GM19467 (cell line): Measurements from ENCODE around the gene RNPC3.
A peak's percentile ranks its signal among the peaks of the same experiment; 100 is the strongest.

Experiments
- ATAC-seq: cut with Tn5 transposase; IDR thresholded peaks from one replicate; pipeline ENCODE4 v1.9.1; 2021; ENCODE audit warnings: mild to moderate bottlenecking, moderate library complexity; ENCODE audit not compliant: unreplicated experiment

Gene RNPC3

GRCh38 chr1:103525607-103526507 is at the start of gene RNPC3:
RNPC3 (plus strand) TSS chr1:103525699; CDS start chr1:103526071, 372 bp downstream.
- peak; percentile 76 for ATAC-seq

DNA sequence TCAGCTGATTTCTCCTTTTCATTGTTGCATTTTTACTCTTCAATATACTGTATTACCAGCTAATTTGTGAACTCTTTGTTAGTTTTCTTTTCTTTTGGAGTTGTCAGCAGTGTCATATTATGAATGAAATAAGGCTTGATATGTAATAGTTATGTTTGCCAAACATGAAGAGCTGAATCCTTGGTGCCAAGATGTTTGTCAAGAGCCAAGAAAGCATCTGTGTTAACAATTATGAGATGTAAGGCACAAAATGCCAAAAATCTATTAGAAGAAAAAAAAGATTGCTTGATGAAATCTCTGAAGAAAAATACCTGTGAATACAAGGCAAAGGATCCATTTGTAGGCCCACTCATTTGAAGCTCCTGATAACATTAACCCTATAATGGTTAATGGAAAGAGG is 48.4 kb upstream of the RNPC3 start:
- no peak for ATAC-seq

DNA sequence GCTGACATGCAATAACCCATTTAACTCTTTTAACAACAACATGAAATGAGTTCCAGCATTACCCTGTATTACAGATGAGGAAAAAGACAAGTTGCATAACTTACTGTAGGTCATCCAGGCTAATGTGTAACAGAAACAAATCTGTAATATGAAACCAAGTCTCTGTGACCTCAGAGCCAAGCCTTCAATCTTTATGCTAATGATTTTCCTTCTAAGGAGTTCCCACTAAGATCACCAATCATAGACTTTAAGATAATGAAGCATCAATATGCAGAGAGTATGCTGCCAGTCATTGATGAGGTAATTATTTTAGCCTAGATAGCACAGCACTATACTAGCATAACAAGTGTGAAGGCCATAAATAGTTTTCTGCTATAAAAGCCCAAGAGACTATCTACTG is 35.6 kb upstream of the RNPC3 start:
- ATAC-seq = peak; percentile 76

GRCh38 chr1:103492003-103492625 is 33.4 kb upstream of the RNPC3 start:
- ATAC-seq = no peak

GRCh38 chr1:103496014-103496635 is 29.4 kb upstream of the RNPC3 start:
- no peak for ATAC-seq

DNA sequence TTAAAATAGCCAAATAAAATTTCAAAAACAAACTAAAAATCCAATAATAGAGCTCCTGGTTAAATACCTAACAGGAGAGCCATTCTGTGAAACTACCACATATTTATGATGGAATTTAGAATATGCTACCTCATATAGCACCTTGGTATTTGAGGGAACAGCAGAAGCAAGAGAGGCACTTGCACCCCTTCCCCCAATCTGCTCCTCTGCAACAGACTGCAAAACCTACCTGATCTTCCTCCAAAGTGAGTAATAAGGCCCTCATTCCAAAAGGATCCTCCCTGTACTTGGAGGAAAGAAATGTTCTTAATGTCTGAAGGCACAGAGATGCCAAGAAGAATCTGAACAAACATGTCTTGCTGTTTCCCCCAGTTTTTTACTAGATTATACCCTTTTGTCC is 28.1 kb upstream of the RNPC3 start:
- no peak for ATAC-seq

DNA sequence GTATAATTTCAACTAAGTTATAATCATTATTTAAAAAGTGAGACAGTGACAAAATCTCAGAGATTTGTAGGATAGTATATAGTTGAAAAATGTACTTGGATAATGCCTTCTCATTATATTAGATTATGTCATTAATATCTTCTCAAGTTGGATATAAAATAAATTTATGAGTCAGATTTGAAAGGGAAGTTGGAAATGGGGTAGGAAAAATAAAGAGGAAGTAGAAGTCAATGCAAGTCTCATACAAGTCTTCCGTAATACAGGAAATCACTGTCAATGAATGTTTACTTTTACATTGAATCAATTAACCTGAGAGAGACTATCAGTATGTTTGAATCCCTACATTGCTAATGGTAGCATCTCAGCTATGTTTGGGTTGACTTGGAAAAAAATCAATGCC is 16.2 kb upstream of the RNPC3 start:
- no peak for ATAC-seq

- ATAC-seq = no peak
Measured at GRCh38 chr1:103513711-103514110, 11.8 kb upstream of the RNPC3 start.

- ATAC-seq = peak; percentile 63
Measured at GRCh38 chr1:103514920-103515503, 10.5 kb upstream of the RNPC3 start.

DNA sequence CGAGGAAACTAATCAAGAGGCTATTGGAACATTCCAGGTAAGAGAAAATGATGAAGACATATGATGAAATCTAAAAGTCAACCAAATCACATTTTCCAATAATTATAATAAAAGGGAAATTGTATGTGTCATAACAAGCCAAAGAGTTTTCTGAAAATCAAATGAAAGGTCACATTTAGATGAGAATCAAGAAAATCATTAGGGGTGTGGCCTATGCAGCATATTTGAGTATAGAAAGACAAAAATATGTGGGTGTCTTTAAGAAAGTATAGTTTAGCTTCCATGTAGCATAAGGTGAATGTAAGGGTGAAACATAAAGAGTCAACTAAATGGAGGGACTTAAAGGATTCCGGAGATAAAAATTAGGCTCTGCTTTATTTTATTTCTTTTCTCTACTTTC is 9.2 kb upstream of the RNPC3 start:
- ATAC-seq = no peak

- ATAC-seq = no peak
Measured at GRCh38 chr1:103516693-103517092, 8.8 kb upstream of the RNPC3 start.

DNA sequence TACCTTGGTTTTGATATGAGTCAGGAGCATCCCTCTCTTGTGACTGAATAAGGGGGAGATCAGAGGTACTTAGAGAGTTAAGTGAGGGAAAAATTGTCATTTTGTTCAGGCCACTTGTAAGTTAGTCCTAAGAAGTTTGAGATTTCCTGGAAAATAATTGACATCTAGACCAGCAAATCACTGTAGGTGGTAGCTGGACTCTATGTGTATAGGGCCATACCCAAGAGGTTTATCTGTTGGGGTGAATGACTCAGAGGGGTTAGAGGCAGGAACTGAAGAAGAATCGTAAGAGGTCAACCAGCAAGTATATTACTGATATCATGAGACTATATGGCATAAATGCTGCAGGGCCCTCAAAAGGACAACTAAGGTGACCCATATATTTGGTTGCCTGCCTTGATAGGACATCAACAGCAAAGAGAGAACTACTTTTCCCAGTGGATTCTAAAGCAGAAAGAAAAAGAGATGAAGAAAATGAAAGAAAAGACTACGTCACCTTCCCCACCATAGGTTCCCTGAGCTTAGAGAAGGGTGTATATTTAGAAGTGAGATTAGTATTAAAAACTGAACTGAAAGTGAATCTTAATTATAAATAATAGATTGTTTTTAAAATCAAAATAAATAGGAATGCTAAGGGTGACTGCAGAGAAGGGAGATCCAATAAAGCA is 8.0 kb upstream of the RNPC3 start:
- ATAC-seq = peak; percentile 77

DNA sequence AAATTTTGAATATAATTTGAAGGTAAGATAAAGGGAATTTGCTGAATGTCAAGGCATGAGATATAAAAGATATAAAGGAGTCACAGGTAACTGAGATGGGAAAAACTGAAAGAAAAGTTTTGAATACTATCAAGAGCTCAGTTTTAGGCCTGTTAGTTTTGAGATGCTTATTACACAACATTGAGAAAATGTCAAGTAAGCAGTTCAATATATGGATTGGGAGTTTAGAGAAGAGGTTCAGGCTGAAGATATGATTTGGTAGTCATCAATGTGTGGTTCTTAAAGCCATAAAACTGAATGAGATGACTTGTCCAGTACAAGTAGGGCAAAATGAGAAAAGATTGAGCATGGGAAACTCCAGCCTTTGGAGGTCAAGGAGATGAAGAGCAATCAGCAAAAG is 4.7 kb upstream of the RNPC3 start:
- no peak for ATAC-seq

GRCh38 chr1:103523346-103523745 is 2.2 kb upstream of the RNPC3 start:
- ATAC-seq = no peak

- peak; percentile 46 for ATAC-seq
Measured at GRCh38 chr1:103525114-103525606, 339 bp upstream of the RNPC3 start.

GRCh38 chr1:103527331-103527730 is 1.8 kb downstream of the RNPC3 start:
- no peak for ATAC-seq

GRCh38 chr1:103529746-103530145 is 4.2 kb downstream of the RNPC3 start:
- no peak for ATAC-seq

DNA sequence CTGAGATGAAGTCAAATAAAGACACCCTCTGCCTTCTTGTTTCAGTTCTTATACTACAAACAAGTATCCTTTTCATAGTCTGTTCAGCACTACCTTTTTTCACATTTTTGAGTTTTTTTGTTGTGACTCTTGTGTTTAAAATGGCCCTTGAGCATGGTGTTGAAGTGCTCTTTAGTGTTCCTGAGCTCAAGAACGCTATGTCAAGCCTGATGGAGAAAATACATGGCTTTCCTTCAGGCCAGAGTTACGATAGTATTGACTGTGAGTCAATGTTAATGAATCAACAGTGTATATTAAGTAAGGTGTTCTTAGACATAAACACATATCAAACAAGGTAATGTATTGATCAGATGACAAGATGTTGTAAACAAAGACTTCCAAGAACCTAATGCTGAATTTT is 12.7 kb downstream of the RNPC3 start:
- no peak for ATAC-seq

DNA sequence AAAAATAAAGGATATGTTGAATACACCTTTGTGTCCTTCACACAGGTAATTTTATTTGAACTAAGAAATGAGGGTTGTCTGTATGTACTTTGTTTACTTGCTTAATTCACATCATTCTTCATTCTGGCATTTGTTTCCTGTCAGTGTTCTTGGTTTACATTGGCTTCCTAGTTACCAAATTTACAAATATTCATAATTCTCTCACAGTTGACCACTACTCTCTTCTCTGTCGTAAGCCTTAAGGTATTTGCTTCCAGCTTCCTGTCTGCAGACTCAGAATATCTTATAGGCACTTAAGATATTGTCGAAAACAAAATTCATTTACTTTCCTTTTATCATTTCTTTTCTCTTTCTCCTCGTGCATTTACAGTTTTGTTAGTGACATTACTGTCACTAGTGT is 15.9 kb downstream of the RNPC3 start:
- ATAC-seq = no peak

DNA sequence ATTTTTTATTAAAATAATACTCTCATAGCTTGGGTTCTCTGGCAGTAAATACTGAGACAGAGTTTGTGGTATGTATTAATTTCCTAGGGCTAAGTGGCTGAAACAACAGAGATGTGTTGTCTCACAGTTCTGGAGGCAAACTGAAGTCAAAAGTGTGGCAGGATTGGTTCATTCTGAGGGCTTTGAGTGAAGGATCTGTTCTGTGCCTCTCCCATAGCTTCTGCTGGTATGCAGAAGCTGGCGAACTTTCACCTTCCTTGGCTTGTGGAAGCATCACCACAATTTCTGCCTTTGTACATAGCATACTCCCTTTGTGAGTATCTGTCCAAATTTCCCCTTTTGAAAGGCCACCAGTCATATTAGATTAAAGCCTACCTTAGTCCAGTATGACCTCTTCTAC is 21.0 kb downstream of the RNPC3 start:
- ATAC-seq = no peak

GRCh38 chr1:103547840-103548239 is 22.3 kb downstream of the RNPC3 start:
- no peak for ATAC-seq
